Measurements from ENCODE around the gene UBAC1. TPM values are rescaled to one million over a fixed set of nuclear protein-coding genes. Genes with fewer than 3 reads are reported as not detected.
A peak's percentile ranks its signal among the peaks of the same experiment; 100 is the strongest.

Gene UBAC1
- total RNA-seq, 1 experiment from 2014 or later = 58.2 TPM

GRCh38 chr9:135971892-135972291, 10.7 kb upstream of the UBAC1 start:
- TF ChIP-seq CTCF (conservative IDR thresholded peaks at IDR 0.05; ENCODE audit: low read depth, low read length) (no peak), EZH2 (IDR thresholded peaks at IDR 0.05; ENCODE audit: borderline replicate concordance, low read depth, low read length, poor library complexity, severe bottlenecking) (no peak)
- Histone ChIP-seq H3K36me3 (ENCODE audit: insufficient read depth, low read length, poor library complexity, severe bottlenecking) (no peaks in the 10 kb centered on the region), H3K9me3 (ENCODE audit: low read depth, low read length, poor library complexity, severe bottlenecking) (no peaks in the 10 kb centered on the region), H3K4me3 (ENCODE audit: low read depth, low read length, poor library complexity, severe bottlenecking) (no peak overlapping the region), H3K4me1 (ENCODE audit: insufficient read depth, low read length, poor library complexity, severe bottlenecking) (peaks cover 71% of the 10 kb centered on the region), H3K27ac (ENCODE audit: low read depth, low read length, poor library complexity, severe bottlenecking) (peak overlapping the region; percentile 98), H3K27me3 (replicated peaks; ENCODE audit: insufficient read depth, low read depth, low read length, poor library complexity) (no peaks in the 10 kb centered on the region)
- CTCF ChIA-PET = no interaction called here
- POLR2A ChIA-PET (ENCODE audit: low non-redundant PET) = no interaction called here
- intact Hi-C loops (cut with micrococcal nuclease; ENCODE audit: unreplicated experiment) = no loop called here
- no TSS peak for BruUV-seq (replicated peaks)
- DNase-seq (ENCODE audit: low spot score) = no peak

- BruUV-seq (replicated peaks) = no TSS peak
- DNase-seq (ENCODE audit: low spot score) = peak; percentile 79
- POLR2A ChIA-PET (ENCODE audit: low non-redundant PET) = no interaction called here
- H3K4me1 ChIP-seq (ENCODE audit: insufficient read depth, low read length, poor library complexity, severe bottlenecking) = peaks cover 64% of the 10 kb centered on the region
- H3K36me3 ChIP-seq (ENCODE audit: insufficient read depth, low read length, poor library complexity, severe bottlenecking) = no peaks in the 10 kb centered on the region
- intact Hi-C loops (cut with micrococcal nuclease; ENCODE audit: unreplicated experiment) = no loop called here
- CTCF ChIA-PET = no interaction called here
- TF ChIP-seq EZH2 (IDR thresholded peaks at IDR 0.05; ENCODE audit: borderline replicate concordance, low read depth, low read length, poor library complexity, severe bottlenecking) (no peak), CTCF (conservative IDR thresholded peaks at IDR 0.05; ENCODE audit: low read depth, low read length) (no peak)
- peak overlapping the region; percentile 98 for H3K27ac ChIP-seq (ENCODE audit: low read depth, low read length, poor library complexity, severe bottlenecking)
- H3K4me3 ChIP-seq (ENCODE audit: low read depth, low read length, poor library complexity, severe bottlenecking) = no peak overlapping the region
- no peaks in the 10 kb centered on the region for H3K9me3 ChIP-seq (ENCODE audit: low read depth, low read length, poor library complexity, severe bottlenecking)
- no peaks in the 10 kb centered on the region for H3K27me3 ChIP-seq (replicated peaks; ENCODE audit: insufficient read depth, low read depth, low read length, poor library complexity)
Observed at GRCh38 chr9:135971111-135971766, 10.1 kb upstream of the UBAC1 start.

- peaks cover 63% of the 10 kb centered on the region for H3K4me1 ChIP-seq (ENCODE audit: insufficient read depth, low read length, poor library complexity, severe bottlenecking)
- peak; percentile 58 for DNase-seq (ENCODE audit: low spot score)
- H3K4me3 ChIP-seq (ENCODE audit: low read depth, low read length, poor library complexity, severe bottlenecking) = no peak overlapping the region
- H3K36me3 ChIP-seq (ENCODE audit: insufficient read depth, low read length, poor library complexity, severe bottlenecking) = no peaks in the 10 kb centered on the region
- CTCF ChIA-PET = interaction anchor here (0.6 to 1.3 kb wide), 2 partner anchors 19 to 163 kb away, joined by 3 to 4 read pairs; no protein-coding TSS in a partner anchor
- no peaks in the 10 kb centered on the region for H3K9me3 ChIP-seq (ENCODE audit: low read depth, low read length, poor library complexity, severe bottlenecking)
- BruUV-seq (replicated peaks) = no TSS peak
- POLR2A ChIA-PET (ENCODE audit: low non-redundant PET) = no interaction called here
- H3K27ac ChIP-seq (ENCODE audit: low read depth, low read length, poor library complexity, severe bottlenecking) = peak overlapping the region; percentile 98
- TF ChIP-seq CTCF (conservative IDR thresholded peaks at IDR 0.05; ENCODE audit: low read depth, low read length) = no peak
- no peak for TF ChIP-seq EZH2 (IDR thresholded peaks at IDR 0.05; ENCODE audit: borderline replicate concordance, low read depth, low read length, poor library complexity, severe bottlenecking)
- intact Hi-C loops (cut with micrococcal nuclease; ENCODE audit: unreplicated experiment) = no loop called here
- H3K27me3 ChIP-seq (replicated peaks; ENCODE audit: insufficient read depth, low read depth, low read length, poor library complexity) = no peaks in the 10 kb centered on the region
Observed at GRCh38 chr9:135970128-135970815, 9.1 kb upstream of the UBAC1 start.
